Transverse colon (tissue), 3 donors: Measurements from ENCODE around the gene CYP11A1.

Experiments
- CTCF ChIP-seq, 5 experiments: fragments of 200-600 bp in 3 of 5; fragments of 450-650 bp in 2 of 5; sonication (generic) in 3 of 5; IDR thresholded peaks; 1 replicate in 2 of 5; 2 replicates in 3 of 5; pipeline ENCODE4 v1.5.1; 2016 to 2017; ENCODE audit warnings: antibody characterized with exemption in 5 of 5, inconsistent platforms in 3 of 5, mild to moderate bottlenecking in 2 of 5, moderate library complexity in 1 of 5
- POLR2A ChIP-seq: fragments of 450-650 bp; IDR thresholded peaks from one replicate; pipeline ENCODE4 v1.6.1; 2016; ENCODE audit warnings: antibody characterized with exemption, mild to moderate bottlenecking, moderate library complexity

GRCh38 chr15:74399511-74400312 is 32.3 kb upstream of the CYP11A1 start:
- no peak for TF ChIP-seq POLR2A
- no peak for TF ChIP-seq CTCF (IDR thresholded peaks at IDR 0.05)
